Calu3 (cell line): ENCODE measurements around the gene ADAM19. TPM values are rescaled to one million over a fixed set of nuclear protein-coding genes. Genes with fewer than 3 reads are reported as not detected.

Experiments used
- BruUV-seq: library from RNA; stranded (reverse); fragments of 400-500 nt; replicated peaks from 2 replicates; lab custom pipeline; 2021; lab: Mats Ljungman, UMichigan
- CTCF ChIA-PET: fragments of 300-600 bp; sonication (Branson Sonifier 250); formaldehyde crosslinking; loops from one replicate; lab custom pipeline; 2022; ENCODE audit warnings: antibody characterized with exemption; lab: Charles Lee
- DNase-seq: peaks from one replicate; pipeline ENCODE4 v3.0.0; 2022
- H3K27ac Mint-ChIP-seq: one replicate; pipeline ENCODE4 v1.8.0; 2022; ENCODE audit warnings: mixed read lengths; ENCODE audit not compliant: unreplicated experiment
- H3K27me3 Mint-ChIP-seq: one replicate; pipeline ENCODE4 v1.8.0; 2022; ENCODE audit warnings: mixed read lengths; ENCODE audit not compliant: unreplicated experiment
- H3K36me3 Mint-ChIP-seq: one replicate; pipeline ENCODE4 v1.8.0; 2022; ENCODE audit warnings: mild to moderate bottlenecking, moderate library complexity, mixed read lengths; ENCODE audit not compliant: insufficient read depth, unreplicated experiment
- H3K4me1 Mint-ChIP-seq: one replicate; pipeline ENCODE4 v1.8.0; 2022; ENCODE audit warnings: mild to moderate bottlenecking, low read depth, mixed read lengths; ENCODE audit not compliant: unreplicated experiment
- H3K4me3 Mint-ChIP-seq: one replicate; pipeline ENCODE4 v1.8.0; 2022; ENCODE audit warnings: mild to moderate bottlenecking, low read depth, moderate library complexity, mixed read lengths; ENCODE audit not compliant: unreplicated experiment
- H3K9me3 Mint-ChIP-seq: one replicate; pipeline ENCODE4 v1.8.0; 2022; ENCODE audit warnings: low read depth, mixed read lengths; ENCODE audit not compliant: unreplicated experiment
- CTCF ChIP-seq: fragments of 200-600 bp; IDR thresholded peaks from one replicate; pipeline ENCODE4 v1.8.0; 2022; ENCODE audit warnings: antibody characterized with exemption; ENCODE audit not compliant: unreplicated experiment
- intact Hi-C: fragments of 100-400 bp; cut with micrococcal nuclease; formaldehyde crosslinking; loops from one replicate; pipeline ENCODE4 v1.10.0; 2022; ENCODE audit not compliant: unreplicated experiment
- total RNA-seq: library from RNA; stranded (reverse); gene quantifications from 2 replicates; pipeline ENCODE4 v1.2.3, GENCODE V29; 2022

ADAM19 gene
- total RNA-seq, 1 experiment from 2014 or later, result 16.2 TPM

- DNase-seq, result no peak
- no peak for TF ChIP-seq CTCF
- no peak overlapping the region for H3K27ac Mint-ChIP-seq
- H3K4me3 Mint-ChIP-seq, result no peak overlapping the region
- CTCF ChIA-PET, result interaction anchor here (0.7 kb wide), 1 partner anchor 10 kb away, joined by 3 read pairs; no protein-coding TSS in a partner anchor
- peaks cover 13% of the 10 kb centered on the region for H3K4me1 Mint-ChIP-seq
- peaks cover 5% of the 10 kb centered on the region for H3K36me3 Mint-ChIP-seq
- H3K9me3 Mint-ChIP-seq, result no peaks in the 10 kb centered on the region
- H3K27me3 Mint-ChIP-seq, result no peaks in the 10 kb centered on the region
- no TSS peak for BruUV-seq
- intact Hi-C loops, result no loop called here
These were observed 70.1 kb downstream of the ADAM19 start for GRCh38 chr5:157505496-157505895.

- BruUV-seq, result no TSS peak
- Mint-ChIP-seq H3K9me3 (no peaks in the 10 kb centered on the region), H3K4me1 (peaks cover 13% of the 10 kb centered on the region), H3K27me3 (no peaks in the 10 kb centered on the region), H3K36me3 (peaks cover 5% of the 10 kb centered on the region), H3K27ac (no peak overlapping the region), H3K4me3 (no peak overlapping the region)
- no peak for DNase-seq
- TF ChIP-seq CTCF, result no peak
- intact Hi-C loops, result no loop called here
- CTCF ChIA-PET, result no interaction called here
These were observed 71.5 kb downstream of the ADAM19 start for GRCh38 chr5:157504053-157504452.

DNA sequence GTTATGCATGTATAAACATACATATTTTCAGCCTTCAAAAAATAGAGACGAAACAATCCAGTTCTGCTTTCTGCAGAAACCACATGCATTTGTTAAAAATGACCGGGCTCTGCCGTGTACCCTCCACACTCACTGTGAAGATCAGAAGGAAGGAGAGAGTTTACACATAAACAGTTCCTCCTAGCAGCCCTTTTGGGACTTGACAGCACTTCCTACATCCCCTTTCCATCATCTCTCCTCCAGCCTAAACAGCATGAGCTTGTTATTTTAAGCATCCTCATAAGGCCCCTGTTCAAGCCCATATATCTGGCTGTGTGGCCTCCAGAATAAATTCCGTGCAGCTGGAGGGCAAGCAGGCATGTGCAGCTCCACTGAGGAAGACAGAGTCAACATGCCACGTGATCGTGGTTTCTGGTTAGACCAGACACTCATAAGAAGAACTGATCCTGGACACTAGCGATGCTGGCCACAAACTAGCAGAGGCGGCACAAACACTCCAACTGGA is 73.4 kb downstream of the ADAM19 start:
- peaks cover 8% of the 10 kb centered on the region for H3K4me1 Mint-ChIP-seq
- H3K4me3 Mint-ChIP-seq, result no peak overlapping the region
- CTCF ChIA-PET, result no interaction called here
- no peaks in the 10 kb centered on the region for H3K9me3 Mint-ChIP-seq
- no TSS peak for BruUV-seq
- DNase-seq, result no peak
- no peak overlapping the region for H3K27ac Mint-ChIP-seq
- intact Hi-C loops, result no loop called here
- H3K36me3 Mint-ChIP-seq, result peaks cover 5% of the 10 kb centered on the region
- no peaks in the 10 kb centered on the region for H3K27me3 Mint-ChIP-seq
- no peak for TF ChIP-seq CTCF

GRCh38 chr5:157497875-157498611 is 77.5 kb downstream of the ADAM19 start:
- H3K27ac Mint-ChIP-seq, result no peak overlapping the region
- CTCF ChIA-PET, result no interaction called here
- intact Hi-C loops, result no loop called here
- no TSS peak for BruUV-seq
- H3K27me3 Mint-ChIP-seq, result no peaks in the 10 kb centered on the region
- H3K4me3 Mint-ChIP-seq, result no peak overlapping the region
- DNase-seq, result no peak
- no peak for TF ChIP-seq CTCF
- H3K36me3 Mint-ChIP-seq, result peaks cover 5% of the 10 kb centered on the region
- H3K9me3 Mint-ChIP-seq, result peaks cover 3% of the 10 kb centered on the region
- H3K4me1 Mint-ChIP-seq, result no peaks in the 10 kb centered on the region
